ENCODE data around the gene NEDD9. TPM values are rescaled to one million over a fixed set of nuclear protein-coding genes. Genes with fewer than 3 reads are reported as not detected.

NEDD9 gene
- total and polyA plus RNA-seq, 2 donors (not counting 1 experiment from before 2014, with no cell fraction given), result 38.9 to 46.2 TPM

DNA sequence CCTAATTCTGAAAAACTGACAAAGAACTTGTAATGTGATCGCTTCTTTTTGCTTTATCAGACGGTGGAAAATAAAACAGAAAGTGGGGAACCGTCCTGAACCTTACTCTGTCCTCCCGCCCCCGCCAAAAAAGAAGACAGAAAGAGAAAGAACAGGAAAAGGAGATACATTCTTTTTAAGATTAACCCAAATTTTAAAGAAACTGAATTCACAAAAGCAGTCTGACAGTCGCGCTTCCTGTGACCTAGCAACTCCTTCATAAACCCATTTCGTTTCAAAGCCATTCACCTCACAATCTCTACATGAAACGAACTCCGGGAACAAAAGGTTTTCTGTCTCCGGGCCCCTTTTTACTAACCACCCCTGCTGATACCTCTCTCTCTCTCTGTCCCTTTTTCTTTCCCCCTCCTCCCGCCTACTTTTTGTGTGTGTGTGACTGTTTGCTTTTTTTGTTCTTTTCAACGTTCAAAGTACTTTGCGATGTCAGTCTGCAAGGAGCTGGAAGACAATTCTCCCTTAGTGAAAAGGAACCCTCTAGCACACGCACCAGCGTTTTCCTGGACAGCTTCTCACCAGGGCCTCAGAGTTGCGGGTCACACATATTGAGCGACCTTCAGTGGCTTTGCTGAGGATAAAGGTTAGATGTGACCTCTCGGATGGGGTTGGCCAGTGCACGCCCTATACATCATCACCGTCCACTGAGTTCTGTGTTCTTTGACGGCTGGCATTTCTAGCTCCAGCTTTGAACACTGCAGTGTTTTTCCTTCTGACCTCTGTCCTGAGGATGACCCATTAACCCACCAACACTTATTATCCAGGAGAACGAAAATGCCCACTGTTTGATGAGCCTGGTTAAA lies 530 bp upstream of the NEDD9 start:
- H3K4me1 Mint-ChIP-seq, result peaks cover 53% of the 10 kb centered on the region
- Histone ChIP-seq H3K9ac (ENCODE audit: low read length) (peak overlapping the region; percentile 62), H3K4me1 (ENCODE audit: control insufficient read depth in 2 of 2, insufficient read depth in 2 of 2, low read length in 2 of 2) (peaks cover 37% of the 10 kb centered on the region in 2 donors)

More for the DNA sequence above, 530 bp upstream of the NEDD9 start:
- ChIA-PET POLR2A (no interaction called here), CTCF (interaction anchor here (0.7 to 2.4 kb wide), 9 partner anchors 16 to 263 kb away, joined by 3 to 11 read pairs (median 3); no protein-coding TSS in a partner anchor)
- peak overlapping the region; percentile 89 for H3K4me2 ChIP-seq (replicated peaks; ENCODE audit: low read depth, low read length, poor library complexity, severe bottlenecking)
- peak overlapping the region; percentile 93 for H3K27ac Mint-ChIP-seq
- WGBS (ENCODE audit: insufficient coverage), result 38% methylated on average over 10 of the region's 23 CpGs
- no peaks in the 10 kb centered on the region for H3K27me3 Mint-ChIP-seq
- DNase-seq (no peak), ATAC-seq (ENCODE audit: low read depth) (no peak)
- peak overlapping the region; percentile 72 for H2AFZ ChIP-seq (ENCODE audit: insufficient read depth, low read depth, low read length, poor library complexity, severe bottlenecking)
- H4K20me1 ChIP-seq (ENCODE audit: control insufficient read depth, insufficient read depth, low read length, poor library complexity, severe bottlenecking), result peaks cover 12% of the 10 kb centered on the region
- peak overlapping the region; percentile 52 to 76 (median 67) for H3K4me3 ChIP-seq (ENCODE audit: control extremely low read depth in 1 of 5, extremely low read depth in 1 of 5, insufficient read depth in 1 of 5, low read depth in 2 of 5, low read length in 4 of 5)
- H3K9me3 Mint-ChIP-seq (ENCODE audit: insufficient read depth), result no peaks in the 10 kb centered on the region
- H3K4me3 Mint-ChIP-seq, result peak overlapping the region; percentile 98
- intact Hi-C loops (cut with micrococcal nuclease), result loop anchor here (1.0 to 5.0 kb wide), 7 partner anchors 60 to 396 kb away; partner anchors contain the start of genes MAK, SMIM13 and TMEM170B
- TF ChIP-seq EZH2 (IDR thresholded peaks at IDR 0.05; ENCODE audit: borderline replicate concordance, insufficient read depth, low read depth, low read length, poor library complexity, severe bottlenecking), result no peak
- TF ChIP-seq CTCF (IDR thresholded peaks at IDR 0.05), result no peak
- peak overlapping the region; percentile 70 to 81 for H3K27ac ChIP-seq (ENCODE audit: low read length in 2 of 2)
- H3K27me3 ChIP-seq (replicated peaks in 1 of 4; ENCODE audit: control extremely low read depth in 1 of 4, control insufficient read depth in 3 of 4, insufficient read depth in 4 of 4, low read length in 3 of 4), result no peaks in the 10 kb centered on the region
- H3K9me3 ChIP-seq (ENCODE audit: control extremely low read depth in 1 of 3, control insufficient read depth in 2 of 3, insufficient read depth in 1 of 3, low read length in 2 of 3), result no peaks in the 10 kb centered on the region
- peaks cover 53% of the 10 kb centered on the region for H3K79me2 ChIP-seq (ENCODE audit: control insufficient read depth, insufficient read depth, low read length)
- H3K36me3 ChIP-seq (replicated peaks in 1 of 2; ENCODE audit: control extremely low read depth in 1 of 2, control insufficient read depth in 1 of 2, extremely low read depth in 1 of 2, insufficient read depth in 2 of 2, low read length in 1 of 2), result peaks cover 1 to 6% of the 10 kb centered on the region in 2 experiments

Data from B cell (primary cell).